ENCODE results near the gene PECR.
"Not testable (repeated sequence)": the region's sequence is repeated elsewhere in the genome, so short reads cannot be mapped to it uniquely, and the experiment has no call there.

The PECR gene

GRCh38 chr2:216031960-216032689 lies 49.5 kb downstream of the PECR start:
- no peak for DNase-seq

GRCh38 chr2:216030216-216030615 lies 51.4 kb downstream of the PECR start:
- no peak for DNase-seq

- DNase-seq = no peak
Observed at GRCh38 chr2:216029416-216030129, 52.0 kb downstream of the PECR start.

- DNase-seq = no peak
Observed at GRCh38 chr2:216024779-216025336, 56.8 kb downstream of the PECR start.

- peak in 8 of 58 donors; percentile 7 to 35 (median 18) for DNase-seq
Observed at GRCh38 chr2:216023055-216023648, 58.5 kb downstream of the PECR start.

- DNase-seq = no peak
Observed at GRCh38 chr2:216021768-216022565, 59.6 kb downstream of the PECR start.

GRCh38 chr2:216018709-216019108 lies 62.9 kb downstream of the PECR start:
- no peak for DNase-seq

- DNase-seq = no peak
Observed at GRCh38 chr2:216017365-216017764, 64.2 kb downstream of the PECR start.

- DNase-seq = no peak
Observed at GRCh38 chr2:216016581-216016980, 65.0 kb downstream of the PECR start.

- peak in 1 of 58 donors; percentile 19 for DNase-seq
Observed at GRCh38 chr2:216015722-216016464, 65.7 kb downstream of the PECR start.

- no peak for DNase-seq
Observed at GRCh38 chr2:216014986-216015385, 66.6 kb downstream of the PECR start.

- no peak for DNase-seq
Observed at GRCh38 chr2:216014006-216014405, 67.6 kb downstream of the PECR start.

- peak in 56 of 58 donors; percentile 5 to 77 (median 54) for DNase-seq
Observed at GRCh38 chr2:216013080-216013909, 68.3 kb downstream of the PECR start, which contains the start of gene MREG. MREG (minus strand) TSS chr2:216013551; CDS start chr2:216013327, 224 bp downstream.

GRCh38 chr2:216012830-216013079 lies 68.9 kb downstream of the PECR start:
- DNase-seq = no peak

GRCh38 chr2:216012133-216012829 lies 69.3 kb downstream of the PECR start:
- DNase-seq = no peak

GRCh38 chr2:216009215-216009614 lies 72.4 kb downstream of the PECR start:
- not testable (repeated sequence) for DNase-seq

GRCh38 chr2:216008387-216008786 lies 73.2 kb downstream of the PECR start:
- no peak for DNase-seq

GRCh38 chr2:216006164-216006663 lies 75.4 kb downstream of the PECR start:
- DNase-seq = peak in 3 of 58 donors; percentile 4 to 25 (median 11)
